AG04450 (cell line): ENCODE measurements around the gene SPTSSB. TPM values are rescaled to one million over a fixed set of nuclear protein-coding genes. Genes with fewer than 3 reads are reported as not detected.

ENCODE experiments used
- CTCF ChIA-PET: fragments of 300-600, 350-600 bp; formaldehyde crosslinking; extraction: SDS; loops from one replicate; lab custom pipeline; 2022; ENCODE audit warnings: antibody characterized with exemption, inconsistent platforms; lab: Charles Lee
- POLR2A ChIA-PET: fragments of 350-600 bp; formaldehyde crosslinking; extraction: SDS; loops from one replicate; lab custom pipeline; 2021; ENCODE audit warnings: antibody characterized with exemption, inconsistent platforms; lab: Yijun Ruan, JAX
- DNase-seq: peaks from one replicate; pipeline ENCODE4 v3.0.0-alpha.2; 2011; ENCODE audit warnings: low read depth, low spot score
- H3K27ac ChIP-seq: one replicate; pipeline ENCODE4 v1.5.1; 2012; ENCODE audit warnings: low read depth, low read length, control low read depth
- H3K27me3 ChIP-seq: one replicate; pipeline ENCODE4 v1.6.0; 2012; ENCODE audit warnings: low read length; ENCODE audit not compliant: control insufficient read depth, insufficient read depth
- H3K4me3 ChIP-seq: 2 replicates; pipeline ENCODE4 v1.5.1; 2011; ENCODE audit warnings: mild to moderate bottlenecking, low read depth, low read length, control low read depth
- H3K9me3 ChIP-seq: 2 replicates; pipeline ENCODE4 v1.5.1; 2012; ENCODE audit warnings: low read length; ENCODE audit not compliant: control insufficient read depth, insufficient read depth
- polyA plus RNA-seq: library from polyadenylated mRNA; depleted of rRNA; stranded (reverse); fragments of >200 nt; gene quantifications from 2 replicates; pipeline ENCODE4 v1.2.3, GENCODE V29; 2011
- TF ChIP-seq, protein P1 (sequence below): IDR thresholded peaks from 2 replicates; pipeline ENCODE4 v1.5.1; 2011; ENCODE audit warnings: low read depth, low read length, control low read depth, inconsistent platforms

SPTSSB gene
- polyA plus RNA-seq, 1 experiment = not detected

DNA sequence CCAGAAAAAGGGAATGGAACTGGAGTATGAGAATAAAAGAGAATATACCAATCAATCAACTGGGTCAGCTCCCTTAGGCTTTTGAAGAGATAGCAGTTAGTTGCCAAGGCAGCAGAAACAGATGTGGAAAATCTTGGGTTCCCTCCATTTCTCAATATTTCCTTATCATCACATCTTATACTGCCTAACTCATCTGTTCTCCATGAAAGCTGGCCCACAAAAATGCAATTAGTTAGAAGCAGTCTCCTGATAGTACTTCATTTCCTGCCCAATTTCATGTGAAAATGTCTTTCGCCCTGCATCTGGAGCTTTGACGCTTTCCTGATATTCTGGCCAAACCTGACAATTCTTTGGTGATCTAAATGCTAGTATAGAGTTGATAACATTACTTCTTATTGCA is 30.1 kb upstream of the SPTSSB start:
- H3K4me3 ChIP-seq = no peak overlapping the region
- ChIA-PET CTCF (interaction anchor here (1.1 to 1.6 kb wide), 2 partner anchors 96 to 127 kb away, joined by 4 read pairs; no protein-coding TSS in a partner anchor), POLR2A (no interaction called here)
- DNase-seq = no peak
- H3K27me3 ChIP-seq = no peaks in the 10 kb centered on the region
- TF ChIP-seq, protein P1, sequence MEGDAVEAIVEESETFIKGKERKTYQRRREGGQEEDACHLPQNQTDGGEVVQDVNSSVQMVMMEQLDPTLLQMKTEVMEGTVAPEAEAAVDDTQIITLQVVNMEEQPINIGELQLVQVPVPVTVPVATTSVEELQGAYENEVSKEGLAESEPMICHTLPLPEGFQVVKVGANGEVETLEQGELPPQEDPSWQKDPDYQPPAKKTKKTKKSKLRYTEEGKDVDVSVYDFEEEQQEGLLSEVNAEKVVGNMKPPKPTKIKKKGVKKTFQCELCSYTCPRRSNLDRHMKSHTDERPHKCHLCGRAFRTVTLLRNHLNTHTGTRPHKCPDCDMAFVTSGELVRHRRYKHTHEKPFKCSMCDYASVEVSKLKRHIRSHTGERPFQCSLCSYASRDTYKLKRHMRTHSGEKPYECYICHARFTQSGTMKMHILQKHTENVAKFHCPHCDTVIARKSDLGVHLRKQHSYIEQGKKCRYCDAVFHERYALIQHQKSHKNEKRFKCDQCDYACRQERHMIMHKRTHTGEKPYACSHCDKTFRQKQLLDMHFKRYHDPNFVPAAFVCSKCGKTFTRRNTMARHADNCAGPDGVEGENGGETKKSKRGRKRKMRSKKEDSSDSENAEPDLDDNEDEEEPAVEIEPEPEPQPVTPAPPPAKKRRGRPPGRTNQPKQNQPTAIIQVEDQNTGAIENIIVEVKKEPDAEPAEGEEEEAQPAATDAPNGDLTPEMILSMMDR = no peak
- H3K27ac ChIP-seq = no peak overlapping the region
- no peaks in the 10 kb centered on the region for H3K9me3 ChIP-seq

DNA sequence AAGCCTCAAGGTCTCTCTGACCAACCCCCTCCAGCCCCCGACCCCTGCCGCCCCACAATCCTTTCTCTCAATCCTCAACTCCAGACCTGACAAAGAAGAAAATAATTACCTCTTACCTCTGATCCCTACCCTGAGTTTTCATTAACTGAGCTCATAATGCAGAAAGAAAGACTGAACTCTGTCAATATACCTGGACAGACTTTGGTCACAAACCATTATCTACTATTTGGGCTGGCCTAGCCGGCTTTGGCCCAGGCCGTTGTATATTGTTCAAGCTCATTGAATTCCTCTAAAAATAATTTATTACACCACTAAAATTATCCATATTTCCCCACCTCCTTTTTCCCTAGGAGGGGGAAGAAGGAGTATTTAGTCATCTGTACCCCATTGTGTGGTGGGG is 29.3 kb upstream of the SPTSSB start:
- no peaks in the 10 kb centered on the region for H3K9me3 ChIP-seq
- TF ChIP-seq, protein P1 = no peak
- no peak overlapping the region for H3K27ac ChIP-seq
- DNase-seq = no peak
- H3K27me3 ChIP-seq = no peaks in the 10 kb centered on the region
- CTCF ChIA-PET = interaction anchor here (0.9 to 2.3 kb wide), 4 partner anchors 8 to 126 kb away, joined by 3 to 5 read pairs (median 4); no protein-coding TSS in a partner anchor
- no peak overlapping the region for H3K4me3 ChIP-seq
- POLR2A ChIA-PET = no interaction called here

DNA sequence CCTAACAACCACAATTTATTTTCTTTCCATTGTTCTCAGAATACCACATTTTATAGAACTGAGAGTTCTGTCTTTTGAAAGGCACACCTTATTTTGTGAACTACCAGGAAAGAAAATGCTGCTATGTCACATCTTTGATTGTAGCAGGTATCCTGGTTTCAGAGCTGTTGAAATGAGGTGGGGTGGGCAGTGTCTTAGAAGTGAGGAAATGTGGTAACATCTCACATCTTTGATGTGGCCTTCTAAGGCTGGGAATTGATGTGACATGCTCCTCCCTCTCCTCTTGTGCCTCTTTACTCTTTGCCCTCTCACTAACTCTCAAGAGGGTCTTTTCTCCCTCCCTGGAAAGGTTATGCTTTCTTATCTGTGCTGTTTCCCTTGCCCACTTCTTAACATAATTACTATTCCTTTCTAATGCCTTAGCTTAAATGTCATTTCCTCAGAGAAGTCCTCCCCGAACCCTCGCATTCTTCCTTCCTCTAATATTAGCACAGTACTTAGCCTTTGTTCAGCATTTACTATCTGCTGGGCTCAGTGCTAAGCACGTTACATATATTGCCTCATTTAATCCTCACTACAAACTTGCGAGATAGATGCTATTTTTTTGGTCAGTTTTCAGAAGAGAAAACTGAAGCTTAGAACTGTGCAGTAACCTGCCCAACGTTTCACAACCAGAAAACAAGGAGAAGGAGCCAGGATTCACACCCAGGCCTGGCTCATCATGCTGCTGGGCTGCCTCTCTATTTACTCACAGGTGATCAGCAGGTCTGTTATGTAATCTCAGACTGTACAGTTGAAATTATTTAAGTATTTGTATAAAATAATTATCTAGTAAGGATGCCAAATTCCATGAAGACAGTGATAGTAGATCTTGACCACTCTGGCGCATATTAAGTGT is 24.0 kb upstream of the SPTSSB start:
- Histone ChIP-seq H3K4me3 (no peak overlapping the region), H3K27me3 (peaks cover 2% of the 10 kb centered on the region), H3K27ac (no peak overlapping the region), H3K9me3 (no peaks in the 10 kb centered on the region)
- TF ChIP-seq, protein P1 = no peak
- DNase-seq = no peak
- ChIA-PET POLR2A (no interaction called here), CTCF (no interaction called here)

DNA sequence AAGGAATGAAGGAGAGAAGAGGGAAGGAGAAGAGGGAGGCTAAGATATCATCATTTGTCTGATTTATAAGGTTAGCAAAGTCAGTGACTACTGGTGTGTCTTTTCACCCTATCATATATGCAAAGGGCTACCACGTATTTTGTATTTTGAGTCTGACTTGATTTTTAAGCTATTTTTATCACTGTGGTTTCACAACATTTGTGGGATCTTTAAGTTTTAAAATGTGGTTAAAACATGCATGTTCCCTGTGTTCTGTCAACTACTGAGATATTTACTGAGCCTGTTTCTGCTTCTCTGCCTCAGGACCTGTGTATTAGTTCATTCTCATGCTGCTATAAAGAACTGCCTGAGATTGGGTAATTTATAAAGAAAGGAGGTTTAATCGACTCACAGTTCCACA is 22.5 kb upstream of the SPTSSB start:
- no peak for DNase-seq
- H3K27ac ChIP-seq = no peak overlapping the region
- TF ChIP-seq, protein P1 = no peak
- POLR2A ChIA-PET = no interaction called here
- H3K27me3 ChIP-seq = peaks cover 2% of the 10 kb centered on the region
- H3K4me3 ChIP-seq = no peak overlapping the region
- no peaks in the 10 kb centered on the region for H3K9me3 ChIP-seq
- CTCF ChIA-PET = no interaction called here

DNA sequence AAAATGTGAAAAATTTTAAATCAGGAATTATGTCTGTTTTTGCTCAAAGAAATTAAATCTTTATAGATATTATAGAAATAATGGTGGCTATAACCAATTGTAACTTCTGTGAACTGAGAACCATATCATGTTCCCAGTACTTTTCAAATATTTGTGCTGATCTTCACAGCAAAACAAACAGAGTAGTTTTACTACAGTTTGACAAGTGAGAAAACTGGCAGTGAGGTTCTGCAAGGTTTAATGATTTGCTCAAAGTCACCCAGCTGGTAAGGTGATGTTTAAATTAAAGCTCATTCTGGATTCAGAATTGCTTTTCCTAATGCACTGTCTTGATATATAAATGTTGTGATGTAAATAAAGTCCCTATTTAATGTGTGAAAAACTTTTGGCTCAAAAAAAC is 22.0 kb upstream of the SPTSSB start:
- TF ChIP-seq, protein P1 = no peak
- Histone ChIP-seq H3K4me3 (no peak overlapping the region), H3K9me3 (no peaks in the 10 kb centered on the region), H3K27me3 (peaks cover 2% of the 10 kb centered on the region), H3K27ac (no peak overlapping the region)
- no peak for DNase-seq
- POLR2A ChIA-PET = no interaction called here
- CTCF ChIA-PET = no interaction called here
